SK-N-SH (cell line): ENCODE data around the gene TMTC2.

Source experiments
- CTCF ChIP-seq: fragments of 200-600 bp; sonication (generic); IDR thresholded peaks from 2 replicates; pipeline ENCODE4 v1.6.1; 2017; ENCODE audit warnings: antibody characterized with exemption, mild to moderate bottlenecking, moderate library complexity
- EZH2phosphoT487 ChIP-seq: fragments of 200-600 bp; sonication (generic); IDR thresholded peaks from 2 replicates; pipeline ENCODE4 v1.6.1; 2017; ENCODE audit warnings: low read depth, mixed run types, mild to moderate bottlenecking, antibody characterized with exemption, moderate library complexity, borderline replicate concordance
- GABPA ChIP-seq: IDR thresholded peaks from 2 replicates; pipeline ENCODE4 v1.4.0; 2012; ENCODE audit warnings: low read depth, mild to moderate bottlenecking
- POLR2AphosphoS5 ChIP-seq: IDR thresholded peaks from 2 replicates; pipeline ENCODE4 v1.6.1; 2012; ENCODE audit warnings: low read depth, low read length
- TCF12 ChIP-seq: IDR thresholded peaks from 2 replicates; pipeline ENCODE4 v1.4.0; 2012

- TF ChIP-seq POLR2AphosphoS5 (no peak), CTCF (no peak), GABPA (no peak), TCF12 (no peak), EZH2phosphoT487 (no peak)
These were observed 486.4 kb downstream of the TMTC2 start for GRCh38 chr12:83172866-83173649.
